Breast epithelium (tissue), 3 donors: Measurements from ENCODE around the gene NFE2L2.
"Not testable (repeated sequence)": the region's sequence is repeated elsewhere in the genome, so short reads cannot be mapped to it uniquely, and the experiment has no call there.

Experiments used
- POLR2A ChIP-seq: fragments of 450-650 bp; IDR thresholded peaks from one replicate; pipeline ENCODE4 v1.6.1; 2016; ENCODE audit warnings: antibody characterized with exemption, mild to moderate bottlenecking, moderate library complexity
- TF ChIP-seq, protein P1 (sequence below), 3 donors: fragments of 450-650 bp; IDR thresholded peaks; one replicate each; pipeline ENCODE4 v1.5.1; 2016 to 2017; ENCODE audit warnings: antibody characterized with exemption in 3 of 3, mild to moderate bottlenecking in 3 of 3, moderate library complexity in 3 of 3

GRCh38 chr2:177223436-177223835, 41.1 kb downstream of the NFE2L2 start:
- TF ChIP-seq, protein P1, sequence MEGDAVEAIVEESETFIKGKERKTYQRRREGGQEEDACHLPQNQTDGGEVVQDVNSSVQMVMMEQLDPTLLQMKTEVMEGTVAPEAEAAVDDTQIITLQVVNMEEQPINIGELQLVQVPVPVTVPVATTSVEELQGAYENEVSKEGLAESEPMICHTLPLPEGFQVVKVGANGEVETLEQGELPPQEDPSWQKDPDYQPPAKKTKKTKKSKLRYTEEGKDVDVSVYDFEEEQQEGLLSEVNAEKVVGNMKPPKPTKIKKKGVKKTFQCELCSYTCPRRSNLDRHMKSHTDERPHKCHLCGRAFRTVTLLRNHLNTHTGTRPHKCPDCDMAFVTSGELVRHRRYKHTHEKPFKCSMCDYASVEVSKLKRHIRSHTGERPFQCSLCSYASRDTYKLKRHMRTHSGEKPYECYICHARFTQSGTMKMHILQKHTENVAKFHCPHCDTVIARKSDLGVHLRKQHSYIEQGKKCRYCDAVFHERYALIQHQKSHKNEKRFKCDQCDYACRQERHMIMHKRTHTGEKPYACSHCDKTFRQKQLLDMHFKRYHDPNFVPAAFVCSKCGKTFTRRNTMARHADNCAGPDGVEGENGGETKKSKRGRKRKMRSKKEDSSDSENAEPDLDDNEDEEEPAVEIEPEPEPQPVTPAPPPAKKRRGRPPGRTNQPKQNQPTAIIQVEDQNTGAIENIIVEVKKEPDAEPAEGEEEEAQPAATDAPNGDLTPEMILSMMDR (IDR thresholded peaks at IDR 0.05): not testable (repeated sequence)
- TF ChIP-seq POLR2A: not testable (repeated sequence)
